B cell (primary cell): ENCODE measurements around the gene OR10H1. TPM values are rescaled to one million over a fixed set of nuclear protein-coding genes. Genes with fewer than 3 reads are reported as not detected.

Experiments used
- ATAC-seq: fragments of 200-7000 bp; cut with Tn5 transposase; one replicate; pipeline ENCODE4 v1.10.0; 2021; ENCODE audit warnings: low read depth, mild to moderate bottlenecking, moderate number of reproducible peaks, moderate library complexity
- CTCF ChIA-PET: fragments of 350-600 bp; sonication (Branson Sonifier 250); formaldehyde crosslinking; loops from one replicate; lab custom pipeline; 2021; ENCODE audit warnings: antibody characterized with exemption, inconsistent platforms; lab: Charles Lee
- POLR2A ChIA-PET: fragments of 350-600 bp; sonication (Branson Sonifier 250); formaldehyde crosslinking; loops from one replicate; lab custom pipeline; 2021; ENCODE audit warnings: antibody characterized with exemption; lab: Charles Lee
- DNase-seq: peaks from one replicate; pipeline ENCODE4 v3.0.0; 2013
- H2AFZ ChIP-seq: 2 replicates; pipeline ENCODE4 v1.6.1; 2012; ENCODE audit warnings: mild to moderate bottlenecking, low read depth, low read length; ENCODE audit not compliant: insufficient read depth, poor library complexity, severe bottlenecking
- H3K27ac ChIP-seq, 2 donors: 1 replicate in 1 of 2; 2 replicates in 1 of 2; pipeline ENCODE4 v1.5.1; 2012 to 2013; ENCODE audit warnings: low read length in 2 of 2, mild to moderate bottlenecking in 2 of 2, moderate library complexity in 1 of 2
- H3K27me3 ChIP-seq, 4 experiments: fragments of 200-600 bp in 1 of 4; sonication (generic) in 1 of 4; replicated peaks in 1 of 4; 1 replicate in 2 of 4; 2 replicates in 2 of 4; pipeline versions ENCODE4 v1.6.1 to v1.7.0; 2013 to 2016; ENCODE audit warnings: low read length in 3 of 4, mild to moderate bottlenecking in 2 of 4, mixed read lengths in 1 of 4, moderate library complexity in 1 of 4; ENCODE audit not compliant: insufficient read depth in 4 of 4, control insufficient read depth in 3 of 4; ENCODE audit errors: control extremely low read depth in 1 of 4
- H3K36me3 ChIP-seq, 2 experiments: replicated peaks in 1 of 2; 1 replicate in 1 of 2; 2 replicates in 1 of 2; pipeline versions ENCODE4 v1.6.1 to v1.7.1; 2013; ENCODE audit warnings: low read length in 1 of 2; ENCODE audit not compliant: insufficient read depth in 2 of 2, control insufficient read depth in 1 of 2; ENCODE audit errors: control extremely low read depth in 1 of 2, extremely low read depth in 1 of 2
- H3K4me1 ChIP-seq, 2 donors: fragments of 200-600 bp in 1 of 2; sonication (generic) in 1 of 2; 1 replicate in 1 of 2; 2 replicates in 1 of 2; pipeline versions ENCODE4 v1.5.1 to v1.6.1; 2013 to 2017; ENCODE audit warnings: low read length in 2 of 2; ENCODE audit not compliant: control insufficient read depth in 2 of 2, insufficient read depth in 2 of 2
- H3K4me2 ChIP-seq: replicated peaks from 2 replicates; pipeline ENCODE3; 2012; ENCODE audit warnings: mild to moderate bottlenecking, low read depth, low read length; ENCODE audit not compliant: poor library complexity, severe bottlenecking
- H3K4me3 ChIP-seq, 5 experiments: fragments of 200-600 bp in 1 of 5; sonication (generic) in 1 of 5; 1 replicate in 3 of 5; 2 replicates in 2 of 5; pipeline versions ENCODE4 v1.5.1 to v1.7.0; 2011 to 2016; ENCODE audit warnings: low read length in 4 of 5, mild to moderate bottlenecking in 4 of 5, low read depth in 2 of 5, control low read depth in 1 of 5, moderate library complexity in 1 of 5; ENCODE audit not compliant: insufficient read depth in 1 of 5; ENCODE audit errors: control extremely low read depth in 1 of 5, extremely low read depth in 1 of 5
- H3K79me2 ChIP-seq: fragments of 200-600 bp; sonication (generic); one replicate; pipeline ENCODE4 v1.6.0; 2016; ENCODE audit warnings: low read length; ENCODE audit not compliant: control insufficient read depth, insufficient read depth
- H3K9ac ChIP-seq: fragments of 200-600 bp; sonication (generic); 2 replicates; pipeline ENCODE4 v1.6.1; 2017; ENCODE audit warnings: mild to moderate bottlenecking, low read length, moderate library complexity
- H3K9me3 ChIP-seq, 3 donors: one replicate each; pipeline versions ENCODE4 v1.6.1 to v1.7.1; 2013; ENCODE audit warnings: low read length in 2 of 3; ENCODE audit not compliant: control insufficient read depth in 2 of 3, insufficient read depth in 1 of 3; ENCODE audit errors: control extremely low read depth in 1 of 3
- H4K20me1 ChIP-seq: 2 replicates; pipeline ENCODE4 v1.6.0; 2012; ENCODE audit warnings: mild to moderate bottlenecking, low read length; ENCODE audit not compliant: insufficient read depth, control insufficient read depth, poor library complexity, severe bottlenecking
- H3K27ac Mint-ChIP-seq: one replicate; pipeline ENCODE4 v1.8.0; 2021; ENCODE audit warnings: mixed read lengths
- H3K27me3 Mint-ChIP-seq: one replicate; pipeline ENCODE4 v1.8.0; 2021; ENCODE audit warnings: mixed read lengths
- H3K4me1 Mint-ChIP-seq: one replicate; pipeline ENCODE4 v1.8.0; 2021; ENCODE audit warnings: mixed read lengths
- H3K4me3 Mint-ChIP-seq: one replicate; pipeline ENCODE4 v1.8.0; 2021; ENCODE audit warnings: mixed read lengths
- H3K9me3 Mint-ChIP-seq: one replicate; pipeline ENCODE4 v1.8.0; 2022; ENCODE audit warnings: mixed read lengths; ENCODE audit not compliant: insufficient read depth
- EZH2 ChIP-seq: IDR thresholded peaks from 2 replicates; pipeline ENCODE4 v1.6.1; 2012; ENCODE audit warnings: borderline replicate concordance, low read depth, mild to moderate bottlenecking, moderate library complexity, low read length; ENCODE audit not compliant: insufficient read depth, poor library complexity, severe bottlenecking
- WGBS: methylation state at CpG from one replicate; pipeline ENCODE4 v1.1.5; 2013; ENCODE audit warnings: missing lambda C conversion rate; ENCODE audit not compliant: insufficient coverage; 5-methylcytosine and 5-hydroxymethylcytosine counted together
- intact Hi-C: fragments of 100-400 bp; cut with micrococcal nuclease; formaldehyde crosslinking; loops from one replicate; pipeline ENCODE4 v1.10.0; 2022
- polyA plus RNA-seq: library from polyadenylated mRNA; depleted of rRNA; stranded (reverse); fragments of >200 nt; gene quantifications from 2 replicates; pipeline ENCODE4 v1.2.3, GENCODE V29; 2012
- total RNA-seq, 2 donors: library from RNA; stranded (reverse); fragments of 120-200 nt in 1 of 2; gene quantifications; 1 replicate in 1 of 2; 2 replicates in 1 of 2; pipeline versions ENCODE4 v1.2.3 to v1.2.4, GENCODE V29; 2013 to 2022
- TF ChIP-seq, protein P1 (sequence below): fragments of 200-600 bp; IDR thresholded peaks from one replicate; pipeline ENCODE4 v1.8.0; 2022; ENCODE audit warnings: antibody characterized with exemption, mild to moderate bottlenecking

Gene OR10H1
- total and polyA plus RNA-seq, 2 donors (not counting 1 experiment from before 2014, with no cell fraction given): 0.10 TPM; not detected in 1

- ChIA-PET CTCF (no interaction called here), POLR2A (no interaction called here)
- no peak overlapping the region for H3K27ac ChIP-seq
- Mint-ChIP-seq H3K4me1 (no peaks in the 10 kb centered on the region), H3K4me3 (no peak overlapping the region), H3K27me3 (peaks cover 14% of the 10 kb centered on the region), H3K9me3 (no peaks in the 10 kb centered on the region), H3K27ac (no peak overlapping the region)
- no peak overlapping the region for H3K9ac ChIP-seq
- H3K9me3 ChIP-seq: peaks cover 0 to under 1% (median 0%) of the 10 kb centered on the region in 3 donors
- intact Hi-C loops: no loop called here
- H3K27me3 ChIP-seq: peaks cover 0 to 2% (median 0%) of the 10 kb centered on the region in 4 experiments
- H3K4me3 ChIP-seq: no peak overlapping the region
- no peaks in the 10 kb centered on the region for H3K79me2 ChIP-seq
- H2AFZ ChIP-seq: no peak overlapping the region
- no peak overlapping the region for H3K4me2 ChIP-seq
- TF ChIP-seq EZH2: no peak
- TF ChIP-seq, protein P1, sequence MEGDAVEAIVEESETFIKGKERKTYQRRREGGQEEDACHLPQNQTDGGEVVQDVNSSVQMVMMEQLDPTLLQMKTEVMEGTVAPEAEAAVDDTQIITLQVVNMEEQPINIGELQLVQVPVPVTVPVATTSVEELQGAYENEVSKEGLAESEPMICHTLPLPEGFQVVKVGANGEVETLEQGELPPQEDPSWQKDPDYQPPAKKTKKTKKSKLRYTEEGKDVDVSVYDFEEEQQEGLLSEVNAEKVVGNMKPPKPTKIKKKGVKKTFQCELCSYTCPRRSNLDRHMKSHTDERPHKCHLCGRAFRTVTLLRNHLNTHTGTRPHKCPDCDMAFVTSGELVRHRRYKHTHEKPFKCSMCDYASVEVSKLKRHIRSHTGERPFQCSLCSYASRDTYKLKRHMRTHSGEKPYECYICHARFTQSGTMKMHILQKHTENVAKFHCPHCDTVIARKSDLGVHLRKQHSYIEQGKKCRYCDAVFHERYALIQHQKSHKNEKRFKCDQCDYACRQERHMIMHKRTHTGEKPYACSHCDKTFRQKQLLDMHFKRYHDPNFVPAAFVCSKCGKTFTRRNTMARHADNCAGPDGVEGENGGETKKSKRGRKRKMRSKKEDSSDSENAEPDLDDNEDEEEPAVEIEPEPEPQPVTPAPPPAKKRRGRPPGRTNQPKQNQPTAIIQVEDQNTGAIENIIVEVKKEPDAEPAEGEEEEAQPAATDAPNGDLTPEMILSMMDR: no peak
- H3K36me3 ChIP-seq: no peaks in the 10 kb centered on the region
- no peaks in the 10 kb centered on the region for H4K20me1 ChIP-seq
- 91% methylated on average over 6 of the region's 8 CpGs for WGBS
- no peak for ATAC-seq
- H3K4me1 ChIP-seq: no peaks in the 10 kb centered on the region
- no peak for DNase-seq
Measured at GRCh38 chr19:15820646-15821045, 5.2 kb upstream of the OR10H1 start.

DNA sequence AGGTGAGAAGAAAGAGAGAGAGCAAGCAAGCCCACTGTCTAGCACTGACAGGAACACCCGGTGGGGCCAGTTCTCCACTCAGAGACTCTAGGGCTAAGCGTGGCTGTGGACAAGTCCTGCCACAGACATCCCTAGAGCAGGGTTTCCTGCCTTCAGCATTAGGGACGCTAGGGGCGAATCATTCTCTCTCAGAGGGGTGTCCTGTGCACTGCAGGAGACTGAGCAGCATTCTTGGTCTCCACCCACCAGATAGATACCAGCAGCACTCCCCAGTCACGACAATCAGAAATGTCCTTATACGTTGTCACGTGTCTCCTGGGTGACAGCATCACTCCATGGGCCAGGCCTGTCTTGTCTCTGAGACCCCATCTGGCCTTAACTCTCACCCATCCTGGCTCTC, 1.5 kb downstream of the OR10H1 start:
- Histone ChIP-seq H3K27ac (no peak overlapping the region), H3K4me2 (no peak overlapping the region), H4K20me1 (no peaks in the 10 kb centered on the region), H3K79me2 (no peaks in the 10 kb centered on the region), H3K4me1 (no peaks in the 10 kb centered on the region), H2AFZ (no peak overlapping the region), H3K4me3 (no peak overlapping the region), H3K9ac (no peak overlapping the region), H3K36me3 (no peaks in the 10 kb centered on the region), H3K27me3 (peaks cover 0 to 26% (median 7%) of the 10 kb centered on the region in 4 experiments), H3K9me3 (peaks cover 0 to 7% (median 0%) of the 10 kb centered on the region in 3 donors)
- no peak for TF ChIP-seq EZH2
- TF ChIP-seq, protein P1: no peak
- WGBS: 58% methylated on average over 7 of the region's 7 CpGs
- ChIA-PET POLR2A (no interaction called here), CTCF (no interaction called here)
- no peak for ATAC-seq
- no peaks in the 10 kb centered on the region for H3K4me1 Mint-ChIP-seq
- H3K4me3 Mint-ChIP-seq: no peak overlapping the region
- H3K9me3 Mint-ChIP-seq: no peaks in the 10 kb centered on the region
- no peak for DNase-seq
- intact Hi-C loops: loop anchor here (5.0 kb wide), 1 partner anchor 368 kb away; no protein-coding TSS in a partner anchor
- H3K27ac Mint-ChIP-seq: no peak overlapping the region
- H3K27me3 Mint-ChIP-seq: peaks cover 41% of the 10 kb centered on the region
